CD4-positive, alpha-beta T cell (primary cell): ENCODE data around the gene GNE. TPM values are rescaled to one million over a fixed set of nuclear protein-coding genes. Genes with fewer than 3 reads are reported as not detected.

Source experiments
- ATAC-seq: fragments of 200-7000 bp; cut with Tn5 transposase; one replicate; pipeline ENCODE4 v1.10.0; 2022; ENCODE audit warnings: mild to moderate bottlenecking; ENCODE audit not compliant: poor library complexity
- CTCF ChIA-PET: fragments of 350-600 bp; sonication (Branson Sonifier 250); formaldehyde crosslinking; loops from one replicate; lab custom pipeline; 2021; ENCODE audit warnings: antibody characterized with exemption, inconsistent platforms; lab: Charles Lee
- POLR2A ChIA-PET: fragments of 350-600 bp; sonication (Branson Sonifier 250); formaldehyde crosslinking; loops from one replicate; lab custom pipeline; 2021; ENCODE audit warnings: antibody characterized with exemption, inconsistent platforms; lab: Charles Lee
- DNase-seq, 14 experiments: peaks; one replicate each; pipeline ENCODE4 v3.0.0-alpha.2; 2013 to 2020; ENCODE audit warnings: mixed read lengths in 2 of 14
- H3K27ac ChIP-seq, 2 donors: one replicate each; pipeline versions ENCODE4 v1.5.1 to v1.7.0; 2013; ENCODE audit warnings: low read length in 2 of 2, low read depth in 1 of 2, mild to moderate bottlenecking in 1 of 2
- H3K27me3 ChIP-seq, 2 experiments: 1 replicate in 1 of 2; 2 replicates in 1 of 2; pipeline versions ENCODE4 v1.6.1 to v1.7.0; 2013; ENCODE audit warnings: low read length in 2 of 2, control low read depth in 1 of 2, mild to moderate bottlenecking in 1 of 2, moderate library complexity in 1 of 2; ENCODE audit not compliant: insufficient read depth in 2 of 2, control insufficient read depth in 1 of 2
- H3K36me3 ChIP-seq: one replicate; pipeline ENCODE4 v1.6.1; 2013; ENCODE audit warnings: low read length, control low read depth; ENCODE audit not compliant: insufficient read depth
- H3K4me1 ChIP-seq: one replicate; pipeline ENCODE4 v1.6.1; 2013; ENCODE audit warnings: low read length, control low read depth; ENCODE audit not compliant: insufficient read depth
- H3K4me3 ChIP-seq: one replicate; pipeline ENCODE4 v1.5.1; 2013; ENCODE audit warnings: mild to moderate bottlenecking, low read length, moderate library complexity
- H3K9me3 ChIP-seq, 2 experiments: 1 replicate in 1 of 2; 2 replicates in 1 of 2; pipeline versions ENCODE4 v1.6.1 to v1.7.0; 2013; ENCODE audit warnings: low read length in 2 of 2, mild to moderate bottlenecking in 2 of 2, control low read depth in 1 of 2, moderate library complexity in 1 of 2; ENCODE audit not compliant: control insufficient read depth in 1 of 2, insufficient read depth in 1 of 2
- H3K27ac Mint-ChIP-seq: one replicate; pipeline ENCODE4 v1.8.0; 2020; ENCODE audit warnings: mixed read lengths
- H3K27me3 Mint-ChIP-seq: one replicate; pipeline ENCODE4 v1.8.0; 2021; ENCODE audit warnings: mixed read lengths
- H3K36me3 Mint-ChIP-seq: one replicate; pipeline ENCODE4 v1.8.0; 2021; ENCODE audit warnings: low read depth, mixed read lengths
- H3K4me1 Mint-ChIP-seq: one replicate; pipeline ENCODE4 v1.8.0; 2021; ENCODE audit warnings: low read depth, mixed read lengths
- H3K4me3 Mint-ChIP-seq: one replicate; pipeline ENCODE4 v1.8.0; 2020; ENCODE audit warnings: mild to moderate bottlenecking, mixed read lengths
- H3K9me3 Mint-ChIP-seq: one replicate; pipeline ENCODE4 v1.8.0; 2020; ENCODE audit warnings: mixed read lengths
- intact Hi-C, 2 experiments: fragments of 100-400 bp; cut with DNase I in 1 of 2; cut with micrococcal nuclease in 1 of 2; formaldehyde crosslinking; loops; one replicate each; pipeline versions ENCODE4 v1.15.1 to v1.9.0; 2023 to 2025; cut with DNase I, micrococcal nuclease
- total RNA-seq, 174 experiments: library from RNA in 2 of 174; stranded (reverse) in 2 of 174; gene quantifications; one replicate each; pipeline ENCODE4 v1.2.3 and lab custom pipeline; 2021 to 2026
- TF ChIP-seq, protein P1 (sequence below): fragments of 200-600 bp; IDR thresholded peaks from one replicate; pipeline ENCODE4 v1.8.0; 2022; ENCODE audit warnings: antibody characterized with exemption, mild to moderate bottlenecking

The GNE gene
- total RNA-seq, 2 experiments from 2014 or later = 12.5 to 14.6 TPM

GRCh38 chr9:36264896-36265295, 6.6 kb upstream of the GNE start:
- Mint-ChIP-seq H3K4me1 (no peaks in the 10 kb centered on the region), H3K27me3 (no peaks in the 10 kb centered on the region), H3K27ac (no peak overlapping the region), H3K4me3 (no peak overlapping the region), H3K36me3 (no peaks in the 10 kb centered on the region), H3K9me3 (no peaks in the 10 kb centered on the region)
- ATAC-seq (no peak), DNase-seq (no peak)
- CTCF ChIA-PET = interaction anchor here (0.6 to 0.7 kb wide), 2 partner anchors 13 to 64 kb away, joined by 3 read pairs; no protein-coding TSS in a partner anchor
- Histone ChIP-seq H3K36me3 (no peaks in the 10 kb centered on the region), H3K9me3 (no peaks in the 10 kb centered on the region), H3K4me1 (no peaks in the 10 kb centered on the region), H3K4me3 (no peak overlapping the region), H3K27me3 (no peaks in the 10 kb centered on the region), H3K27ac (no peak overlapping the region)
- intact Hi-C loops = no loop called here
- TF ChIP-seq, protein P1, sequence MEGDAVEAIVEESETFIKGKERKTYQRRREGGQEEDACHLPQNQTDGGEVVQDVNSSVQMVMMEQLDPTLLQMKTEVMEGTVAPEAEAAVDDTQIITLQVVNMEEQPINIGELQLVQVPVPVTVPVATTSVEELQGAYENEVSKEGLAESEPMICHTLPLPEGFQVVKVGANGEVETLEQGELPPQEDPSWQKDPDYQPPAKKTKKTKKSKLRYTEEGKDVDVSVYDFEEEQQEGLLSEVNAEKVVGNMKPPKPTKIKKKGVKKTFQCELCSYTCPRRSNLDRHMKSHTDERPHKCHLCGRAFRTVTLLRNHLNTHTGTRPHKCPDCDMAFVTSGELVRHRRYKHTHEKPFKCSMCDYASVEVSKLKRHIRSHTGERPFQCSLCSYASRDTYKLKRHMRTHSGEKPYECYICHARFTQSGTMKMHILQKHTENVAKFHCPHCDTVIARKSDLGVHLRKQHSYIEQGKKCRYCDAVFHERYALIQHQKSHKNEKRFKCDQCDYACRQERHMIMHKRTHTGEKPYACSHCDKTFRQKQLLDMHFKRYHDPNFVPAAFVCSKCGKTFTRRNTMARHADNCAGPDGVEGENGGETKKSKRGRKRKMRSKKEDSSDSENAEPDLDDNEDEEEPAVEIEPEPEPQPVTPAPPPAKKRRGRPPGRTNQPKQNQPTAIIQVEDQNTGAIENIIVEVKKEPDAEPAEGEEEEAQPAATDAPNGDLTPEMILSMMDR = no peak
- POLR2A ChIA-PET = interaction anchor here (0.6 kb wide), 1 partner anchor 855 kb away, joined by 3 read pairs; the partner anchor contains the start of gene ZCCHC7

GRCh38 chr9:36263683-36264082, 5.4 kb upstream of the GNE start:
- no peaks in the 10 kb centered on the region for H3K27me3 ChIP-seq
- DNase-seq = no peak
- TF ChIP-seq, protein P1 = no peak
- H3K27me3 Mint-ChIP-seq = no peaks in the 10 kb centered on the region
- ATAC-seq = no peak
- peaks cover 2% of the 10 kb centered on the region for H3K4me1 Mint-ChIP-seq
- no peaks in the 10 kb centered on the region for H3K36me3 ChIP-seq
- POLR2A ChIA-PET = no interaction called here
- peaks cover under 1% of the 10 kb centered on the region for H3K36me3 Mint-ChIP-seq
- H3K27ac ChIP-seq = no peak overlapping the region
- H3K27ac Mint-ChIP-seq = no peak overlapping the region
- H3K4me1 ChIP-seq = peaks cover 5% of the 10 kb centered on the region
- no peaks in the 10 kb centered on the region for H3K9me3 Mint-ChIP-seq
- no peak overlapping the region for H3K4me3 ChIP-seq
- intact Hi-C loops = no loop called here
- H3K9me3 ChIP-seq = no peaks in the 10 kb centered on the region
- H3K4me3 Mint-ChIP-seq = no peak overlapping the region
- CTCF ChIA-PET = interaction anchor here (1.3 kb wide), 1 partner anchor 67 kb away, joined by 4 read pairs; no protein-coding TSS in a partner anchor

GRCh38 chr9:36258996-36259533, 817 bp upstream of the GNE start:
- TF ChIP-seq, protein P1 = no peak
- peak overlapping the region; percentile 42 to 93 for H3K27ac ChIP-seq
- H3K27me3 ChIP-seq = no peaks in the 10 kb centered on the region
- CTCF ChIA-PET = interaction anchor here (0.5 to 0.9 kb wide), 2 partner anchors 92 to 660 kb away, joined by 3 to 4 read pairs; no protein-coding TSS in a partner anchor
- H3K4me1 Mint-ChIP-seq = peaks cover 6% of the 10 kb centered on the region
- H3K36me3 ChIP-seq = no peaks in the 10 kb centered on the region
- no peaks in the 10 kb centered on the region for H3K9me3 ChIP-seq
- DNase-seq (no peak), ATAC-seq (no peak)
- POLR2A ChIA-PET = interaction anchor here (0.6 to 1.7 kb wide), 10 partner anchors 10 to 507 kb away, joined by 3 to 17 read pairs (median 3); partner anchors contain the start of gene CLTA
- H3K4me1 ChIP-seq = peaks cover 19% of the 10 kb centered on the region
- intact Hi-C loops = loop anchor here (2.0 to 5.0 kb wide), 5 partner anchors 67 to 314 kb away; partner anchors contain the start of genes CLTA (in 2 of the 2), MELK (in 1 of the 2) and RNF38 (in 1 of the 2)
- H3K4me3 ChIP-seq = peak overlapping the region; percentile 66
- H3K4me3 Mint-ChIP-seq = peak overlapping the region; percentile 99
- H3K27me3 Mint-ChIP-seq = no peaks in the 10 kb centered on the region
- H3K36me3 Mint-ChIP-seq = peaks cover 6% of the 10 kb centered on the region
- H3K9me3 Mint-ChIP-seq = no peaks in the 10 kb centered on the region
- H3K27ac Mint-ChIP-seq = peak overlapping the region; percentile 91
